Fibroblast of skin of left quadriceps (primary cell): Measurements from ENCODE around the gene SAMD14.
A peak's percentile ranks its signal among the peaks of the same experiment; 100 is the strongest.

Experiments used
- DNase-seq, 2 experiments: peaks; one replicate each; pipeline ENCODE4 v3.0.0-alpha.2; 2013; ENCODE audit warnings: low read depth in 2 of 2

SAMD14 gene

DNA sequence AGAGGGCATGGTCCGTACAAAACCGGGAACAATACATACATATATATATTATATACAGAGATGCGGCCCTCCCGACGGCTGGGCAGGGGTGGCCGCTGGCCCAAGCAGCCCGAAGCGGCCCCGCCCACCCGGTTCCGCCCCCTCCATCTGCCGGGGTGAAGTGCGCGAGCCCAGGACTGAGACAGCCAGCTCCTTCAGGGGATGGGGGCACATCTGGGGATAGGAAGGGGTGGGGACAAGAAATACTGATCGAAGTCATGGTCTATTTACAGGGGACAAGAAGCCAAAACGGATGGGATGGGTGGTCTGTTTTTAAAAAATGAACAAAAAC, 3.8 kb upstream of the SAMD14 start:
- no peak for DNase-seq

DNA sequence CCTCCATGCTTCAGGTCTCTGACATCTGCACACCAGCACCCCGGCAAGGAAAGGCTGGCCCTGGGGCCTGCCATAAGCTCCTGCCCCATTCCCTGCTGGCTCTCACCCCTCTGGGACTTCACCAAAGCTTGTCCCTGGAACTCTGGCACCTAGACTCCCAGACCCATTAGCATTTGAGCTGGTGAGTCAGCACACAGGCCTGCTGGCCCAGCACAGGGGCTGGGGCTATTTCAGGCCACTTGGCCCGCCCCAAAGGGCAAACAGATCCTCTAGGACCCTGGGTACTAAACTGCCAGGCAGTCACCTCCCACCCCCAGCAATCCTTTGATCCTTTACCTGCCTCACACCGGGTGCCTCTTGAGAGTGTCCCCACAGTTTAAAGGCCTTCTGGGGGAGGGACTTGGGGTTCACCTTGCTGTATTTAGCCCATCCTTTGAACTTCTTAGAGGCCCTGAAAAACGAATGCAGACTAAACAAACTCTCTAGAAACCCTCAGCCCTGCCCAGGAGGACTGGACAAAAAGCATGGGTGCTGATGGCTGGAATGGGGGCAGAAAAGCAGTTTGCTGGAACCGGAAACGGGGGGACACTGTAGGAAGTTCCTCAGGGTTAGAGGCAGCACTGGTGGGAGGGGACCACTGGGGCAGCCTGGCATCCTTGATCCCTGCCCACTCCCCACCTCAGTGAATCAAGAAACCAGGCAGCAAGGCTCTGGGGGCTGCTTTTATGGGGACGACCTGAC, 3.2 kb upstream of the SAMD14 start:
- no peak for DNase-seq

DNA sequence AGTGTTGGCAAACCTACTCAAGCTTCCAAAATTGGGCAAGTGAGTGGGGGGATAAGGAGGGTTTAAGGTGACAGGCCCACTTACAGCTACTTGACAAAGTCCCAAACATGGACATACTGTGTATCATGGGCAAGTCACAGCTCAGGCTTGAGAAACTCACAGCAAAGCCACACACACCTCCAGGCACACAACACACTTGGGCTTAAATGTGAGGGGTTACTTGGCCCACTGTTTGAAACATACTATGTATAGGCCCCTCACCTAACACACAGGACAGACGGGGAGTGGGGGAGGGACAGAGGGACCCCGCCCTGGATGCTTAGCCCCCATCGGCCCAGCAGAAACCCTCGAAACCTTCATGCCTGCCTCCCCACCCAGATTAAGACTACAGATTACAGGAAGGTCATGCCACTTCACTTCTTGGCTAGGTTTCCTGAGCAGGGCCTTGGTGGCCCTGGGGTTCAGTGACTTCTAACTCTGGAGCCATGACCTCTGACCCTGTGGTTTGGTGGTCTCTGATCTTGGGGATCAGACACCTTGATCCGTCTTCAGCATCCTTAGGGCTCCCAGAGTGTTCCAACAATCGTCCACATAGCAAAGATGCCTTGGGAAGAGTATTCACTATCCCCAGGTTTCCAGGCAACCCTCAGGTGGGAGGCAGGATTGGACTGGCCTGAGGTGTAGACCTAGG, 2.3 kb upstream of the SAMD14 start:
- no peak for DNase-seq

DNA sequence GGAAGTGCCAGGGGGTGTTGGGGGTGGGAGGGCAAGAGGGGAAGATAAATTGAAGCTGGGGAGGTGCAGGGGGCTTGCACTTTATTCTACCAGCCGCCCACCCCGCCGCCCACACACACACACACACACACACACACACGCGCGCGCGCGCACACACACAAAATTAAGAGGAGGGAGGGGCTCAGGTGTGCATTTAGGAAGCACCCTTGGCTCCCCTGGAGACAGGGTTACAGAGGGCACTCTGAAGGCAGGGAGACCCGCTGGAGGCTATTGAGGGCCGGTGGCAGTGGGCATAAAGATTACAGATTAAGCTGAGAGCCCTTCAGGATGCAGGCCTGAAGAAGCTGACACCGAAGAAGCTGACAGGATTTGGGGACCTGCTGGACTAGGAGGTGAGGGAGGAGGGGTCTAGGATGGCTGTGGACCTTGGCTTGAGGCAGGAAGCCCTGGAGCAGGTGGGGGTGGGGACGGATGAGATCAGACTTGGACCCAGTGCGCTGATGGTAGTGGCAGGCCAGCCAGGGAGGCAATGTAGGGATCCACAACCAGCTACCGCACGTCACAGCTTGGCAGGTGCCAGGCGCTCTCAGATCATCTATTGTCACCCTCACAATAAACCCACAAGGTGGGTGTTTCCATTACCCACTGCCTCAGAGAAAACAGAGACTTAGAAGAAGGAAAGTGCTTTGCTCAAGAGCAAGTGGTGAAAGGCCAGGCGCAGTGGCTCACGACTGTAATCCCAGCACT, 772 bp upstream of the SAMD14 start:
- no peak for DNase-seq

DNA sequence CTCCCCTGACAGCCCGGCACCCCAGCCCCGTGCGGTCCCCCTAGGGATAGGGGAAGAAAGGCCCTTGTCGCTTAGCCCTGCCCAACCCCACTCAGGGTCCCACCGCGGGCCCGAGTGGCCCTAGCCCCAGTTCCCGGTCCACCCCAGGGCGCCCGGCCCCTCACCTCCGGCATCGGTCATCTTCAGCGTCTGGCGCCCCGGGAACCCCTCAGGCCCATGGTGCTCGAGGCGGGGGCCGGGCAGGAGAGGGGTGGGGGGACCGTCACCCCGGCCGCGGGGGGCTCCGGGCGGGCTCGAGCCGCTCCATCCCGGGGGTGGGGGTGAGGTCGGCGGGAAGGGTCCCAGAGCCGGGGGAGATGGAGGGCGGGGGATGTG, 620 bp downstream of the SAMD14 start:
- no peak for DNase-seq

DNA sequence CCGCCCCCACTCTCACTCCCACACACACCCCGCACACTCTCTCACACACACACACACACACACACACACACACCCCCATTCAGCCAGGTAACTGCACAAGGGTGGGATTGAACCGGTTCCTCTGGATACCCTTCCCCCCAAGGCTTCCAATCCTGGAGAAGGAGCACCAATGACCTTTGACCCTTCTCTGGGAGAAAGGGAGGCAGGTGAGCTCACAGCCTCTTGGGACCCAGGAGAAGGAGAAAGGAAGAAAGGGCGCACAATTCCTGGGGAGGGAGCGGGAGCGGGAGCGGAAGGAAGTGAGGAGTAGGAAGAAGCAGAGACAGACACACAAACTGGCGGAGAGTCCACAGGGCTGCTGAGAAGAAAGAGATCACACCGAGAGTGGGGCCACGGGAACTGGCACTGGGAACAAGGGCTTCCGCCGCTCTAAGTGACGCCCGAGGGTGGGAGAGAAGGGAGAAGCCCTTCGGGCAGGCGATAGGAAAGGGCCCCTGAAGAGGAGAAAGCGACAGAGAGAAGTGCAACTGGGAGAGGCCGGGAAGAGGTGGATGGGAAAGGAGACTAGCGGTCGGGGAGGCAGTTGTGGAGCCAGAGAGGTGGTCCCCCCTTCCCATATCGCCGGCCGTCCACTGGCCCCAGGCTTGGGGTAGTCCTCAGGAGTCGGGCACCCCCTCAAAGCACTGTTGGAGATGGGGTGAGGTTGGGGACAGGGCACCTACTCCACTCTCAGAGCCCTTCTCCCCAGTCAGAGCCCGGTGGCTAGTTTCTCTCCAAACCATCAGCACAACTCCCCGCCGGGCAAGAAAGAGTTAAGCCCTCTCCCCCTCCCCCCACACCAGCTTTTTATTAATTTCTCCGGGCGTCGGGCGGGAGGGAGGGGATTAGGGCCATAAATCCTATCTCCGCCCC, 1.3 kb downstream of the SAMD14 start:
- no peak for DNase-seq

DNA sequence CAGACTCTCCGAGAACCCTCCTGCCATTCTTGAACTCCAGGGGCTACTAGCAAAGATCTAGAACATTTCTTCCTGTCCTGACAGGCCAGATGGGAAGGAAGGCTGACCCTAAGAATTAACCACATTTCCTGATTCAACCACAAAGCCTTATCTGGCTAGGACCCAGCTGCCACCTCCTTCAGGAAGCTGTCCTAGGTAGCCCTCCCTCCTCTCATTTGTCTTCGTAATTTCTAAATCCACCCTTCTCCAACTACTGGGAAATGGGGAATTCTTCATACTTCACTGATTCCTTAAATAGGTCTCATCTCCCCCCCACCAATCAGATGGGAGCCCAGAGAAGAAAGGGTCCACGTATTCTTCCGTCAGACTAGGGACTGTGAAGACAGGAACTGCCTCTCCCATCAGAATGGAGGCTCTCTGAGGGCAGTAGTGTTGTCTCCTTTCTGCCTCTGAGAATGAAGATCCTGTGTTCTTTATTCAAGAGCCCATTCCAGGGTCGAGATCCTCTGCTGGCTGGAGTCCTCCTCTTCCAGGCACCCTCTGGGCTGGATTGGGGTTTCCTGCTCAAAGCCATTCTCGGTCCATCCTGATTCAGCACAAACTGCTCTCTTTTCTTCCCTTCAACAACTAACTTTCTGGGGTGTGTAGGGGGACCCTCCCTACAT, 2.1 kb downstream of the SAMD14 start:
- no peak for DNase-seq

DNA sequence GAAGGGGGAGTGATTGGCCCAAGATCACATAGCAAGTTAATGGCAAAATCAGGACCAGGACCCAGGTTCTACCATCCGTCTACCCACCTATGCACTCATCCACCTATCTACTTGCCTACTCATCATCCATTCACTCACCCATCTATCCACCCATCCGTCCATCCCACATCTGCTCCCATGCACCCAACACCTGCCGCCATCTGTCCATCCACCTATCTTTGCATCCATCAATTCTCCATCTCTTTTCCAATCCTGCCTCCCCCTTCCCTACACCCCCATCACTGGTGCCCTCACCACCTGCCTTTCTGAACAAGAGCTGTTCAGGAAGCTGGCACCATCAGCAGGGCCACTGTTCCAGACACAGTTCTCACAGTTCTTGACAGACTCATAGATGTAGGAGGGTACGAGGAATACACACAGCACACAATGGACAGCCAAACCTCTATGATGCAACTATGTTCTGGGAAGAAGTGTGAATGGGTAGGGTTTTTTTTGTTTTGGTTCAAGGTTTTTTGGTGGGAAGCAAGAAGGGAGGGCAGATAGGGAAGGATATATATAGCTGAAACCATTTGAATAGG, 4.5 kb downstream of the SAMD14 start:
- DNase-seq: no peak

DNA sequence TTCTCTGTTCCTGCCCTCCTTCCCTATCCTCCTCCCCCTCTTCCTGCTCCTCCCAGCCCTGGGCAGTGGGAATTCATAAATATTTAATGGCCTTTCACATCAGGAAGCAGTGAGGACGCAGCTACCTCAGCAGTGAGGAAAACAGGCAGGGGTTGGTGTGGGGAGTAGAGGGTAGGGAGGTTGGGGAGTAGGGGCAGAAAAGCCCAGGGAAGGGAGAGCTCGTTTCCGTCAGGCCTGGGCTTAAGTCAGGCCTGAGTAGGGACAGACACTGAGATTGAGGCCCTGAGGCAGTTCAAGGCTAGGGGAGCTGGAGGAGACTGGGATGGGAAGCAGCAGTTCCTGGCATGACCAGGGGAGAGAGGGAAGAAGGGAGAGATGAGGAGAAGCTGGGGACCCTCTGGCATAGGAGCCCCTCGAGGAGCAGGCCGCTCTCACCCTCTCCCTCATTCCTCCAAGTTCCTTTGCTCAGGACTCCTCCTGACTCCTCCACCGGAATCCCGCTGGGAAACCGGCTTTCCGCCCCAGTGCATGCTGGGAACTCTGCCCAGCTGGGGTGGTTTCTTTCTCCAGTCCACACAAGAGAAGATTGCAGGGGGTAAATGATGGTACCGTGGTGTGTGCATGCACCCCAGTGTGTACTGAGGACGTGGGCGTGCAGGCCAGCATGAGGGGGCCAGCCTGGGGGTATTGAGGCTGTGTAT, 6.2 kb downstream of the SAMD14 start:
- no peak for DNase-seq

DNA sequence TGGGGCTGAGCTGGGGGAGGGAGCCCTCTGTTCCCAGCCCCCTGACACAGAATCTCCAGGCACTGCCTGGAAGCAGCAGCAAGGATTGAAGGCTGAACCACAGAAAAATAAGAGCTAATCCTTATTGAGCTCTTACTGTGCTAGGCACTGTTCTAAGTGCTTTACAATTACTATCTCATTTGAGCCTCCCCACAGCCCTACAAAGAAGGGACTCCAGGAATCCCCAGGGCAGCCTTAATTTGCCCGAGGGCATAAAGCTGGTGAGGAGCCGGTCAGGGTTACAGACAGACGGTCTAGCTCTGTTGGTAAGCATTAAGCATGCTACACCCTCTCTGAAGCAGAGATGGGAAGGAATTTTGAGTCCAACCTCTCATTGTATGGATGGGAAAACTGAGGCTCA, 7.0 kb downstream of the SAMD14 start:
- DNase-seq: no peak

DNA sequence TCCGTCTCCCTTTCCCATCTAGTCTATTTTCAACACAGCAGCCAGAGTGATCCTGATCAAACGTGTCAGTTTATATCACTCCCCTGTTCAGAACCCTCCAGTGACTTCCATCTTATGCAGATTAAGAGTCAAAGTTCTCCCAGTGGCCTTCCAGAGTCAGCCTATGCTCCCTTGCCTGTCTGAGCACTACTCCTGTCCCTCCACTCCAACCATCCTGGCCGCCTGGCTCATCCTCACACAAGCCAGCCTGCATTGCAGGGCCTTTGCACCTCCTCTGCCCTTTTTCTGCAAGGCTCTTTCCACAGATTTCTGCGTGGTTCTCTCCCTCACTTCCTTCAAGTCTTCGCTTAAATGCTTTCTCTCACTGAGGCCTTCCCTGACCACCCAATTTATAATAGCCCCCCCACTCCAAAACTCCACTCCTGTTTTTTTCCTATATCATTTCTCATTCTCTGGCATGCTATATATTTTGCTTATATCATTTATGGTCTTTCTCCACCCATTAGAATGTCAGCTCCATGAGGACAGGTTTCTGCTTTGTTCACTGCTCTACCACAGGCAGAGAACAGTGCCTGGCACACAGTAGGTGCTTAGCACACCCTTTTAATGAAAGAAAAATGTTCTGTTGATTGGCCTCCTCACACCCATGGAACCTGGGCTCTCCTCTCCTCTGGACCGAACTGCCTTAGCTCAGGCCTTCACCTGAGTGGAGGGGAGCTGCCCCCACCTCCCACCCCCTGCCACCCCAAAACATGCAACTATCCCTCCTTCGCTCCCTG, 9.3 kb downstream of the SAMD14 start:
- no peak for DNase-seq

DNA sequence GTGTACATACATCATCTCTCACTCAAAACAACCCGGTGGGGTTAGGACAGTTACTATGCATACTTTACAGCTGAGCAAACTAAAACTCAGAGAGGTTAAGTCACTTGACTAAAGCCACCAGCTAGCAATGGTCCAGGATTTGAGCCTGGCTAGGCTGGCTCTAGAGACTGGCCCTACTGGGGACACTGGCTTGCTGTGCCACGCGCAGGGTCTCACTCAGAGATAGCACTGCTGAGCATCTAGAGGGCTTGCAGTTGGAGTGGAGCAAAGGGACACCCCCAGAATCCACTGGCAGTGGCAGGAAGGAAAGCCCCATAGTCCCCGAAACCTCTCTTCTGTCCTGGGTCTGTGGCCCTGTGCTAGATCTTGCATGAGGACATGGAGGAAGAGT, 11.1 kb downstream of the SAMD14 start:
- DNase-seq: no peak

DNA sequence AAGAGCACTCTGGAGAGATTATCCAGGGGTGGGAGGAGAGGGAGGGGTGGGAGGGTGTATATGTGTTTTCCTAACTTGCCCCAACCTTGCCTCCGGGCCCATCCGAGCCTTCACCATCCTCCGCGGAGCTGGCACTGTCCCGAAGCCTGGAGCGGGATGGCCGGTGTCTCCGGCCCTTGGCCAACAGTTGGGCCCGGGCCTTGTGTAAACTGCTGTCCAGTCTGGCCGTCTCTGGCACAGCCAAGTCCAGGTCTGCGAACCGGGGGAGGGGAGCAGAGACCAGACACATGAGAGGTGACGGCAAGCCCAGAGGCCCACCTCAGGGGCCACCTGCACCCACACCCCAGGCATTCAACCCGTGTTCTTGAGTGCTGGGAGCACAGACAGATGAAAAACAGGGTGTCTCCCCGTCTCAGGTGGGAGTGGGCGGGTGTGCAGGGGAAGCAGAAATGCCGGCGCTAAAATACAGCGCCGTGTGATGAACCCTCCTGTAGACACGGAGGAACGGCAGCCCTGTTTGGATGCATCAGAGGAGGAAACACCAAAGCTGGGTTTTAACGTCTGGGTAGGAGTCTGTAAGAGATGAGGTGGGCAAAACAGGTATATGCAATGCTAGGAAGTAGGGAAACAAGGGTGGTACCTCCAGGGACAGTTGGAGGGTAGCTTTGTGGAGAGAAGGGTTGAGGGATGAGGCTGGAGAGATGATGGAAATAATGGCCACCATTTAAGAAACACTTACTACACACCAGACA, 11.7 kb downstream of the SAMD14 start:
- DNase-seq: no peak

DNA sequence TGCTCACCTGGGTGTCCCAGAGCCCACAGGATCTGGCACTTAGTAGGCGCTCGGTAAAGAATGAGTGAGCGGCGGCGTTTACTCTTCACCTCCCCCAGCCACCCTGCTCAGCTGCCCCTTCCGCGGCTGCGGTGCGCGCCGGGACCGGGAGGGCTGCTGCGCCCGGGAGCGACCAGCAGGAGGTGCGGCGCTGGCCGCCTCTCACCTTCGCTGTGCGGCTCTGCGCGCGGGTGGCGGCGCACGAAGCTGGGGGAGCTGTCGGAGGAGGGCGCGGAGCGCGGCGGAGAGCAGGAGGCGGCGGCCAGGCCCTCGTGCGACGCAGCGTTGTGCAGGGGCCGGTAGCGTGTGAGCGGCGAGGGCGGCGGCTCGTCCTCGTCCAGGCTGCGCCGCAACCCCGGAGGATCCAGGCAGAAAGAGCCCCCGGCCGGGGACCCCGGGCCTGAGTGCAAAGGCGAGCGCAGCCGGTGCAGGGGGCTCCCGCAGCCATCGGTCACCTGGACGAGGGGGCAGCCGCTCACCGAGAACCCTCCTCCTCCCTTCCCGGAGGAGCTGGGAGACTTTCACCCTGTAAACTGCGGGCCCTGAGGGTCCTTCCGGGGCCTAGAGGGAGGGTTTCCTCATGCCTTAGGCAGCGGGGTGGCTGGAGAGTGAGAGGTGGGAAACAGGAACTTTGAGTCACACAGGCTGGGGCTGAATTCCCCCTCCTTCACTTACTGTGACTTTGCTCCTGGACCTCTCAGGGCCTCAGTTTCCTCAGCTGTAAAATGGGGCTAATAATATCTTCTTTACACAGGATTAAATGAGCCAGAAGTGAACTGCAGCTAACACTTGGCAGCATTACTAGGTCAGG, 12.5 kb downstream of the SAMD14 start:
- no peak for DNase-seq

DNA sequence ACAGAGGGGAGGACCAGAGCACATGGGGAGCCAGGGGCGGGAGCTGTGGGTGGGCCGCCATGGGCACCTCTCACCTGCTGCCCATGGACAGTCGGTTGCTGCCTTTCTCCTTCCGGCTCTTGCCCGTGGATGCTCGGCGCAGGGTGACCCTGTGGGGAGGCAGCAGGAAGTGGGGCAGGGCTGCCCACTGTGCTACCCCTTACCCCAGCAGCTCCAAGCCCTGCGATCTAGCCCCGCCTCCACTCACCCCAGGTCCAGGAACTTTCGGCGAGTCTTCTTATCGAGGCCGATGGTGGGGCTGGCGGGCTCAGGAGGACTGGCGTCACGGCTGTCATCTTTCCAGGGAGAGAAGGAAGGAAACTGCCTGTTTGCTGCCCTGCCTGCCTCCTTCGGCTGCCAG, 14.2 kb downstream of the SAMD14 start:
- DNase-seq: no peak

DNA sequence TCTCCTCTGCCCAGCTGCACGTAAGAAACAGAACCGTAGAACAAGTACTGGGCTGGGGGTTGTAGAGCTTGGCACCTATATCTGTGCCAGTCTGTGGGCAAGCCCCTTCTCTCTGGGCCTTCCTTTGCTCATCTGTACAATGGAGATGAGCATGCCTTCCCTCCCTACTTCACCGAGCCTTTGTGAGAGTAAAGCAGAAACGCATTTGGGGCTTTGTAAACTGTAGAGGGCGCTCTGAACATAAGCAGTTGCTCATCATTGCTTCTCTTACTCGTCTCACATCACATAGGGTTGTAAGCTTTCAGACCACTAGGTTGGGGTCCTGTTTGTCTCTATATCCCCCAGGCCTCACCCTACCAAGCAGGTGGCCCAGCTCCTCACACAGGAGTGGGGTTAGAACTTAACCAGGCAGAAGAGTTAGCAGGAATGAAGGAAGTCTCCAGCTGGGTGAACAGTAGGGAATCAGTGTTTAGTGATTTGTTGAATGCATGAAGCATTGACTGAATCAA, 15.1 kb downstream of the SAMD14 start:
- peak in 1 of 2 experiments; percentile 32 for DNase-seq

DNA sequence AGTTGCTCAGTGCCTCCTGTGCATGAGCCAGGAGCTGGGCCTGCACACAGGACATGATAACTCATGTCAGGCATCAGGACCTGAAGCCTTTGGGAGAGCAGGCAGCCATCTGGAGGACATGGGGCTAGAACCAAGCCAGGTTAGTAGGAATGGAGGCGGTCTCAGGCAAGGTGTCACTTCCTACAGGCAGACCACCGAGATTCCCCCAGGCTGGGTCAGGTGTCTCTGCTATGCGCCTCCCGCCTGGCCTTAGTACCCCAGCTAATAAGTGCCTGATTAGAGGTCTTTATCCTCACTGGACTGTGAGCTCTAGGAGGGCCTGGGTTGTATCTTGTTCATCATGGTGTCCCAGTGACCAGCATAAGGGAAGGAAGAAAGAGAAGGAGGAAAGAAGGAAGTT, 15.6 kb downstream of the SAMD14 start:
- no peak for DNase-seq
